ENCODE data around the gene CYP4F22. TPM values are rescaled to one million over a fixed set of nuclear protein-coding genes. Genes with fewer than 3 reads are reported as not detected.
"Not testable (repeated sequence)": the region's sequence is repeated elsewhere in the genome, so short reads cannot be mapped to it uniquely, and the experiment has no call there.

CYP4F22 gene
- total and polyA plus RNA-seq, 4 experiments from 2014 or later = 0.44 to 1.7 (median 0.84) TPM

GRCh38 chr19:15533522-15533830 is 25.2 kb downstream of the CYP4F22 start:
- Mint-ChIP-seq H3K36me3 (peaks cover 2 to 16% of the 10 kb centered on the region in 2 donors), H3K4me1 (peaks cover 8 to 20% (median 15%) of the 10 kb centered on the region in 4 donors), H3K4me3 (peak overlapping the region in 1 of 8 donors; percentile 17), H3K27ac (peak overlapping the region in 1 of 7 donors; percentile 60)
- H3K27me3 ChIP-seq (ENCODE audit: insufficient read depth, low read length); H3K36me3 ChIP-seq (ENCODE audit: insufficient read depth, low read length); intact Hi-C loops (cut with micrococcal nuclease); H3K27me3 Mint-ChIP-seq; H3K4me3 ChIP-seq (ENCODE audit: low read length in 2 of 2); H3K9me3 ChIP-seq (ENCODE audit: control insufficient read depth in 1 of 2, low read length in 2 of 2); DNase-seq; H3K27ac ChIP-seq (ENCODE audit: low read depth, low read length); H3K9me3 Mint-ChIP-seq; H3K4me1 ChIP-seq (ENCODE audit: insufficient read depth, low read length): not testable (repeated sequence)
- ChIA-PET CTCF (ENCODE audit: partially characterized antibody) (interaction anchor here (0.6 to 1.2 kb wide), 3 partner anchors 113 to 199 kb away, joined by 3 to 5 read pairs (median 3); partner anchors contain the start of gene AKAP8L), POLR2A (ENCODE audit: partially characterized antibody) (interaction anchor here (0.7 to 1.6 kb wide), 2 partner anchors 66 to 100 kb away, joined by 3 to 5 read pairs; no protein-coding TSS in a partner anchor)

GRCh38 chr19:15534957-15535864 is 26.9 kb downstream of the CYP4F22 start:
- H3K9me3 ChIP-seq (ENCODE audit: control insufficient read depth in 1 of 2, low read length in 2 of 2) = no peaks in the 10 kb centered on the region
- no peak overlapping the region for H3K4me3 Mint-ChIP-seq
- ChIA-PET POLR2A (ENCODE audit: partially characterized antibody) (interaction anchor here (0.8 kb wide), 1 partner anchor 71 kb away, joined by 3 read pairs; no protein-coding TSS in a partner anchor), CTCF (ENCODE audit: partially characterized antibody) (no interaction called here)
- H3K4me1 Mint-ChIP-seq = peaks cover 8 to 20% (median 15%) of the 10 kb centered on the region in 4 donors
- peak overlapping the region in 2 of 7 donors; percentile 7 to 14 for H3K27ac Mint-ChIP-seq
- no peak overlapping the region for H3K27ac ChIP-seq (ENCODE audit: low read depth, low read length)
- peaks cover 0 to 3% of the 10 kb centered on the region in 2 donors for H3K27me3 Mint-ChIP-seq
- H3K36me3 Mint-ChIP-seq = peaks cover 2 to 11% of the 10 kb centered on the region in 2 donors
- H3K9me3 Mint-ChIP-seq = peaks cover 0 to 7% (median 3%) of the 10 kb centered on the region in 8 donors
- no peak overlapping the region for H3K4me3 ChIP-seq (ENCODE audit: low read length in 2 of 2)
- no peaks in the 10 kb centered on the region for H3K36me3 ChIP-seq (ENCODE audit: insufficient read depth, low read length)
- no peak for DNase-seq
- peaks cover 7% of the 10 kb centered on the region for H3K4me1 ChIP-seq (ENCODE audit: insufficient read depth, low read length)
- H3K27me3 ChIP-seq (ENCODE audit: insufficient read depth, low read length) = no peaks in the 10 kb centered on the region
- intact Hi-C loops (cut with micrococcal nuclease) = no loop called here

GRCh38 chr19:15536350-15536749 is 28.0 kb downstream of the CYP4F22 start:
- peaks cover 0 to 7% of the 10 kb centered on the region in 2 donors for H3K36me3 Mint-ChIP-seq
- H3K27me3 Mint-ChIP-seq = peaks cover 0 to 3% of the 10 kb centered on the region in 2 donors
- Histone ChIP-seq H3K27me3 (ENCODE audit: insufficient read depth, low read length) (no peaks in the 10 kb centered on the region), H3K27ac (ENCODE audit: low read depth, low read length) (no peak overlapping the region), H3K4me1 (ENCODE audit: insufficient read depth, low read length) (peaks cover 7% of the 10 kb centered on the region), H3K4me3 (ENCODE audit: low read length in 2 of 2) (no peak overlapping the region), H3K36me3 (ENCODE audit: insufficient read depth, low read length) (no peaks in the 10 kb centered on the region), H3K9me3 (ENCODE audit: control insufficient read depth in 1 of 2, low read length in 2 of 2) (no peaks in the 10 kb centered on the region)
- POLR2A ChIA-PET (ENCODE audit: partially characterized antibody) = interaction anchor here (0.8 kb wide), 1 partner anchor 73 kb away, joined by 3 read pairs; no protein-coding TSS in a partner anchor
- H3K4me1 Mint-ChIP-seq = peaks cover 8 to 20% (median 14%) of the 10 kb centered on the region in 4 donors
- no peak overlapping the region for H3K4me3 Mint-ChIP-seq
- CTCF ChIA-PET (ENCODE audit: partially characterized antibody) = no interaction called here
- intact Hi-C loops (cut with micrococcal nuclease) = no loop called here
- DNase-seq = no peak
- H3K27ac Mint-ChIP-seq = peak overlapping the region in 1 of 7 donors; percentile 35
- H3K9me3 Mint-ChIP-seq = peaks cover 0 to 4% (median 2%) of the 10 kb centered on the region in 8 donors

GRCh38 chr19:15538774-15539173 is 30.4 kb downstream of the CYP4F22 start:
- DNase-seq = no peak
- H3K36me3 ChIP-seq (ENCODE audit: insufficient read depth, low read length) = no peaks in the 10 kb centered on the region
- intact Hi-C loops (cut with micrococcal nuclease) = no loop called here
- POLR2A ChIA-PET (ENCODE audit: partially characterized antibody) = interaction anchor here (0.7 to 1.0 kb wide), 2 partner anchors 71 to 106 kb away, joined by 3 read pairs; no protein-coding TSS in a partner anchor
- H3K27ac Mint-ChIP-seq = no peak overlapping the region
- H3K27me3 ChIP-seq (ENCODE audit: insufficient read depth, low read length) = no peaks in the 10 kb centered on the region
- H3K27ac ChIP-seq (ENCODE audit: low read depth, low read length) = no peak overlapping the region
- no peak overlapping the region for H3K4me3 ChIP-seq (ENCODE audit: low read length in 2 of 2)
- peaks cover 0 to 4% (median 2%) of the 10 kb centered on the region in 8 donors for H3K9me3 Mint-ChIP-seq
- peaks cover 0 to 7% of the 10 kb centered on the region in 2 donors for H3K36me3 Mint-ChIP-seq
- CTCF ChIA-PET (ENCODE audit: partially characterized antibody) = interaction anchor here (1.4 kb wide), 1 partner anchor 12 kb away, joined by 5 read pairs; no protein-coding TSS in a partner anchor
- H3K9me3 ChIP-seq (ENCODE audit: control insufficient read depth in 1 of 2, low read length in 2 of 2) = no peaks in the 10 kb centered on the region
- H3K4me3 Mint-ChIP-seq = no peak overlapping the region
- H3K4me1 Mint-ChIP-seq = peaks cover 3 to 8% (median 5%) of the 10 kb centered on the region in 4 donors
- H3K4me1 ChIP-seq (ENCODE audit: insufficient read depth, low read length) = no peaks in the 10 kb centered on the region
- peaks cover 0 to 3% of the 10 kb centered on the region in 2 donors for H3K27me3 Mint-ChIP-seq

GRCh38 chr19:15539638-15540037 is 31.3 kb downstream of the CYP4F22 start:
- Mint-ChIP-seq H3K36me3 (peaks cover 0 to 7% of the 10 kb centered on the region in 2 donors), H3K4me1 (peaks cover 2 to 8% (median 4%) of the 10 kb centered on the region in 4 donors), H3K27ac (no peak overlapping the region), H3K27me3 (peaks cover 0 to 3% of the 10 kb centered on the region in 2 donors), H3K9me3 (peaks cover 0 to 4% (median 2%) of the 10 kb centered on the region in 8 donors), H3K4me3 (no peak overlapping the region)
- no peak overlapping the region for H3K4me3 ChIP-seq (ENCODE audit: low read length in 2 of 2)
- no peaks in the 10 kb centered on the region for H3K4me1 ChIP-seq (ENCODE audit: insufficient read depth, low read length)
- H3K27ac ChIP-seq (ENCODE audit: low read depth, low read length) = no peak overlapping the region
- POLR2A ChIA-PET (ENCODE audit: partially characterized antibody) = no interaction called here
- intact Hi-C loops (cut with micrococcal nuclease) = no loop called here
- H3K27me3 ChIP-seq (ENCODE audit: insufficient read depth, low read length) = no peaks in the 10 kb centered on the region
- no peak for DNase-seq
- CTCF ChIA-PET (ENCODE audit: partially characterized antibody) = no interaction called here
- no peaks in the 10 kb centered on the region for H3K36me3 ChIP-seq (ENCODE audit: insufficient read depth, low read length)
- no peaks in the 10 kb centered on the region for H3K9me3 ChIP-seq (ENCODE audit: control insufficient read depth in 1 of 2, low read length in 2 of 2)

- H3K27me3 Mint-ChIP-seq = peaks cover 0 to 3% of the 10 kb centered on the region in 2 donors
- H3K9me3 ChIP-seq (ENCODE audit: control insufficient read depth in 1 of 2, low read length in 2 of 2) = no peaks in the 10 kb centered on the region
- intact Hi-C loops (cut with micrococcal nuclease) = no loop called here
- H3K27ac Mint-ChIP-seq = no peak overlapping the region
- H3K4me3 ChIP-seq (ENCODE audit: low read length in 2 of 2) = no peak overlapping the region
- no peaks in the 10 kb centered on the region for H3K4me1 ChIP-seq (ENCODE audit: insufficient read depth, low read length)
- H3K27ac ChIP-seq (ENCODE audit: low read depth, low read length) = no peak overlapping the region
- H3K27me3 ChIP-seq (ENCODE audit: insufficient read depth, low read length) = no peaks in the 10 kb centered on the region
- ChIA-PET POLR2A (ENCODE audit: partially characterized antibody) (no interaction called here), CTCF (ENCODE audit: partially characterized antibody) (no interaction called here)
- no peaks in the 10 kb centered on the region for H3K36me3 ChIP-seq (ENCODE audit: insufficient read depth, low read length)
- H3K4me3 Mint-ChIP-seq = no peak overlapping the region
- peaks cover 0 to 8% (median 3%) of the 10 kb centered on the region in 4 donors for H3K4me1 Mint-ChIP-seq
- DNase-seq = no peak
- H3K36me3 Mint-ChIP-seq = peaks cover 0 to 7% of the 10 kb centered on the region in 2 donors
- H3K9me3 Mint-ChIP-seq = peaks cover 0 to 4% (median 2%) of the 10 kb centered on the region in 8 donors
Observed at GRCh38 chr19:15540435-15540834, 32.1 kb downstream of the CYP4F22 start.

GRCh38 chr19:15544283-15544682 is 36.0 kb downstream of the CYP4F22 start:
- ChIA-PET POLR2A (ENCODE audit: partially characterized antibody) (interaction anchor here (1.1 kb wide), 1 partner anchor 80 kb away, joined by 3 read pairs; the partner anchor contains the start of gene RASAL3), CTCF (ENCODE audit: partially characterized antibody) (interaction anchor here (1.6 to 3.5 kb wide), 2 partner anchors 75 to 125 kb away, joined by 4 to 15 read pairs; partner anchors contain the start of gene AKAP8L)
- Histone ChIP-seq H3K27ac (ENCODE audit: low read depth, low read length) (no peak overlapping the region), H3K4me3 (ENCODE audit: low read length in 2 of 2) (no peak overlapping the region), H3K27me3 (ENCODE audit: insufficient read depth, low read length) (no peaks in the 10 kb centered on the region), H3K9me3 (ENCODE audit: control insufficient read depth in 1 of 2, low read length in 2 of 2) (no peaks in the 10 kb centered on the region), H3K36me3 (ENCODE audit: insufficient read depth, low read length) (no peaks in the 10 kb centered on the region), H3K4me1 (ENCODE audit: insufficient read depth, low read length) (no peaks in the 10 kb centered on the region)
- no peak for DNase-seq
- Mint-ChIP-seq H3K4me3 (no peak overlapping the region), H3K27ac (no peak overlapping the region), H3K9me3 (peaks cover 0 to under 1% (median 0%) of the 10 kb centered on the region in 8 donors), H3K27me3 (no peaks in the 10 kb centered on the region), H3K36me3 (no peaks in the 10 kb centered on the region), H3K4me1 (no peaks in the 10 kb centered on the region)
- intact Hi-C loops (cut with micrococcal nuclease) = no loop called here

Measured in CD4-positive, alpha-beta memory T cell (primary cell).